ENCODE measurements around the gene NUDT14. TPM values are rescaled to one million over a fixed set of nuclear protein-coding genes. Genes with fewer than 3 reads are reported as not detected.
A peak's percentile ranks its signal among the peaks of the same experiment; 100 is the strongest.

Gene NUDT14
- total and polyA plus RNA-seq, 4 experiments from 2014 or later = 10.5 to 20.2 (median 17.7) TPM

GRCh38 chr14:105168979-105169507, 12.1 kb downstream of the NUDT14 start:
- peak overlapping the region; percentile 38 to 71 (median 58) for H3K4me3 Mint-ChIP-seq
- Histone ChIP-seq H3K4me1 (ENCODE audit: insufficient read depth, low read length) (peaks cover 27% of the 10 kb centered on the region), H3K27me3 (ENCODE audit: insufficient read depth, low read length) (peaks cover 4% of the 10 kb centered on the region), H3K36me3 (ENCODE audit: insufficient read depth, low read length) (no peaks in the 10 kb centered on the region), H3K9me3 (ENCODE audit: control insufficient read depth in 1 of 2, low read length in 2 of 2) (no peaks in the 10 kb centered on the region), H3K4me3 (ENCODE audit: low read length in 2 of 2) (peak overlapping the region in 1 of 2 donors; percentile 38), H3K27ac (ENCODE audit: low read depth, low read length) (no peak overlapping the region)
- H3K9me3 Mint-ChIP-seq = peaks cover 0 to 2% (median 0%) of the 10 kb centered on the region in 8 donors
- DNase-seq = peak; percentile 26 to 60 (median 37)
- H3K27ac Mint-ChIP-seq = no peak overlapping the region
- no peaks in the 10 kb centered on the region for H3K36me3 Mint-ChIP-seq
- intact Hi-C loops (cut with micrococcal nuclease) = no loop called here
- ChIA-PET POLR2A (ENCODE audit: partially characterized antibody) (interaction anchor here (0.8 to 1.8 kb wide), 2 partner anchors 12 to 146 kb away, joined by 5 read pairs; partner anchors contain the start of genes NUDT14 and PACS2), CTCF (ENCODE audit: partially characterized antibody) (interaction anchor here (1.0 to 1.9 kb wide), 5 partner anchors 13 to 183 kb away, joined by 3 to 9 read pairs (median 4); no protein-coding TSS in a partner anchor)
- peaks cover 6 to 7% of the 10 kb centered on the region in 2 donors for H3K27me3 Mint-ChIP-seq
- peaks cover 4 to 20% (median 11%) of the 10 kb centered on the region in 4 donors for H3K4me1 Mint-ChIP-seq

- H3K9me3 ChIP-seq (ENCODE audit: control insufficient read depth in 1 of 2, low read length in 2 of 2) = no peaks in the 10 kb centered on the region
- Mint-ChIP-seq H3K9me3 (peaks cover 0 to 2% (median 0%) of the 10 kb centered on the region in 8 donors), H3K27ac (no peak within 1 kb of the TSS), H3K27me3 (peaks cover 6 to 7% of the 10 kb centered on the region in 2 donors), H3K4me3 (peak within 1 kb of the TSS; percentile 71 to 84 (median 78)), H3K36me3 (no peaks in the 10 kb centered on the region), H3K4me1 (peaks cover 4 to 20% (median 11%) of the 10 kb centered on the region in 4 donors)
- intact Hi-C loops (cut with micrococcal nuclease) = no loop called here
- peaks cover 4% of the 10 kb centered on the region for H3K27me3 ChIP-seq (ENCODE audit: insufficient read depth, low read length)
- H3K36me3 ChIP-seq (ENCODE audit: insufficient read depth, low read length) = no peaks in the 10 kb centered on the region
- peak within 1 kb of the TSS in 1 of 2 donors; percentile 38 for H3K4me3 ChIP-seq (ENCODE audit: low read length in 2 of 2)
- peak; percentile 35 to 68 (median 51) for DNase-seq
- POLR2A ChIA-PET (ENCODE audit: partially characterized antibody) = interaction anchor here (1.8 kb wide), 1 partner anchor 146 kb away, joined by 5 read pairs; the partner anchor contains the start of gene PACS2
- CTCF ChIA-PET (ENCODE audit: partially characterized antibody) = interaction anchor here (1.0 to 1.9 kb wide), 4 partner anchors 14 to 184 kb away, joined by 3 to 6 read pairs (median 4); no protein-coding TSS in a partner anchor
- H3K27ac ChIP-seq (ENCODE audit: low read depth, low read length) = no peak within 1 kb of the TSS
- H3K4me1 ChIP-seq (ENCODE audit: insufficient read depth, low read length) = peaks cover 26% of the 10 kb centered on the region
Observed at GRCh38 chr14:105168496-105168978, 12.6 kb downstream of the NUDT14 start, which contains the start of gene JAG2. JAG2 (minus strand) TSS chr14:105168776; CDS start chr14:105168420, 356 bp downstream.

- Histone ChIP-seq H3K4me1 (ENCODE audit: insufficient read depth, low read length) (peaks cover 26% of the 10 kb centered on the region), H3K27ac (ENCODE audit: low read depth, low read length) (no peak overlapping the region), H3K4me3 (ENCODE audit: low read length in 2 of 2) (peak overlapping the region in 1 of 2 donors; percentile 35), H3K36me3 (ENCODE audit: insufficient read depth, low read length) (no peaks in the 10 kb centered on the region), H3K9me3 (ENCODE audit: control insufficient read depth in 1 of 2, low read length in 2 of 2) (no peaks in the 10 kb centered on the region), H3K27me3 (ENCODE audit: insufficient read depth, low read length) (peaks cover 4% of the 10 kb centered on the region)
- Mint-ChIP-seq H3K4me3 (peak overlapping the region in 2 of 8 donors; percentile 71 to 74), H3K9me3 (peaks cover 0 to 2% (median 0%) of the 10 kb centered on the region in 8 donors), H3K27ac (no peak overlapping the region), H3K36me3 (no peaks in the 10 kb centered on the region), H3K4me1 (peaks cover 4 to 20% (median 10%) of the 10 kb centered on the region in 4 donors), H3K27me3 (peaks cover 6 to 7% of the 10 kb centered on the region in 2 donors)
- POLR2A ChIA-PET (ENCODE audit: partially characterized antibody) = no interaction called here
- DNase-seq = no peak
- CTCF ChIA-PET (ENCODE audit: partially characterized antibody) = interaction anchor here (1.0 kb wide), 2 partner anchors 14 to 33 kb away, joined by 3 read pairs; no protein-coding TSS in a partner anchor
- intact Hi-C loops (cut with micrococcal nuclease) = no loop called here
Observed at GRCh38 chr14:105168093-105168420, 13.1 kb downstream of the NUDT14 start.

- Histone ChIP-seq H3K4me3 (ENCODE audit: low read length in 2 of 2) (peak overlapping the region in 1 of 2 donors; percentile 35), H3K27me3 (ENCODE audit: insufficient read depth, low read length) (peaks cover 4% of the 10 kb centered on the region), H3K9me3 (ENCODE audit: control insufficient read depth in 1 of 2, low read length in 2 of 2) (no peaks in the 10 kb centered on the region), H3K36me3 (ENCODE audit: insufficient read depth, low read length) (no peaks in the 10 kb centered on the region), H3K4me1 (ENCODE audit: insufficient read depth, low read length) (peaks cover 26% of the 10 kb centered on the region), H3K27ac (ENCODE audit: low read depth, low read length) (no peak overlapping the region)
- no peaks in the 10 kb centered on the region for H3K36me3 Mint-ChIP-seq
- ChIA-PET POLR2A (ENCODE audit: partially characterized antibody) (no interaction called here), CTCF (ENCODE audit: partially characterized antibody) (interaction anchor here (1.0 kb wide), 1 partner anchor 15 kb away, joined by 3 read pairs; no protein-coding TSS in a partner anchor)
- peaks cover 6 to 7% of the 10 kb centered on the region in 2 donors for H3K27me3 Mint-ChIP-seq
- H3K27ac Mint-ChIP-seq = no peak overlapping the region
- H3K4me1 Mint-ChIP-seq = peaks cover 4 to 20% (median 10%) of the 10 kb centered on the region in 4 donors
- H3K4me3 Mint-ChIP-seq = peak overlapping the region in 3 of 8 donors; percentile 46 to 74 (median 71)
- intact Hi-C loops (cut with micrococcal nuclease) = no loop called here
- DNase-seq = no peak
- peaks cover 0 to 2% (median 0%) of the 10 kb centered on the region in 8 donors for H3K9me3 Mint-ChIP-seq
Observed at GRCh38 chr14:105167303-105168092, 13.6 kb downstream of the NUDT14 start.

- Mint-ChIP-seq H3K27me3 (peaks cover 6 to 7% of the 10 kb centered on the region in 2 donors), H3K9me3 (peaks cover 0 to under 1% (median 0%) of the 10 kb centered on the region in 8 donors), H3K4me3 (peak overlapping the region in 6 of 8 donors; percentile 8 to 70 (median 60)), H3K27ac (no peak overlapping the region), H3K4me1 (peaks cover 2 to 17% (median 9%) of the 10 kb centered on the region in 4 donors), H3K36me3 (no peaks in the 10 kb centered on the region)
- Histone ChIP-seq H3K4me3 (ENCODE audit: low read length in 2 of 2) (no peak overlapping the region), H3K9me3 (ENCODE audit: control insufficient read depth in 1 of 2, low read length in 2 of 2) (no peaks in the 10 kb centered on the region), H3K27me3 (ENCODE audit: insufficient read depth, low read length) (peaks cover 4% of the 10 kb centered on the region), H3K4me1 (ENCODE audit: insufficient read depth, low read length) (peaks cover 26% of the 10 kb centered on the region), H3K27ac (ENCODE audit: low read depth, low read length) (no peak overlapping the region), H3K36me3 (ENCODE audit: insufficient read depth, low read length) (no peaks in the 10 kb centered on the region)
- intact Hi-C loops (cut with micrococcal nuclease) = no loop called here
- CTCF ChIA-PET (ENCODE audit: partially characterized antibody) = no interaction called here
- POLR2A ChIA-PET (ENCODE audit: partially characterized antibody) = no interaction called here
- no peak for DNase-seq
Observed at GRCh38 chr14:105166571-105167302, 14.4 kb downstream of the NUDT14 start.

- DNase-seq = no peak
- no peaks in the 10 kb centered on the region for H3K9me3 ChIP-seq (ENCODE audit: control insufficient read depth in 1 of 2, low read length in 2 of 2)
- no peak overlapping the region for H3K4me3 ChIP-seq (ENCODE audit: low read length in 2 of 2)
- H3K4me1 ChIP-seq (ENCODE audit: insufficient read depth, low read length) = peaks cover 19% of the 10 kb centered on the region
- Mint-ChIP-seq H3K9me3 (no peaks in the 10 kb centered on the region), H3K27me3 (peaks cover 6 to 7% of the 10 kb centered on the region in 2 donors), H3K4me1 (peaks cover 2 to 15% (median 9%) of the 10 kb centered on the region in 4 donors), H3K27ac (peak overlapping the region in 1 of 7 donors; percentile 68), H3K4me3 (peak overlapping the region in 3 of 8 donors; percentile 25 to 63 (median 32)), H3K36me3 (no peaks in the 10 kb centered on the region)
- CTCF ChIA-PET (ENCODE audit: partially characterized antibody) = no interaction called here
- POLR2A ChIA-PET (ENCODE audit: partially characterized antibody) = no interaction called here
- intact Hi-C loops (cut with micrococcal nuclease) = no loop called here
- H3K27me3 ChIP-seq (ENCODE audit: insufficient read depth, low read length) = peaks cover 4% of the 10 kb centered on the region
- H3K36me3 ChIP-seq (ENCODE audit: insufficient read depth, low read length) = no peaks in the 10 kb centered on the region
- no peak overlapping the region for H3K27ac ChIP-seq (ENCODE audit: low read depth, low read length)
Observed at GRCh38 chr14:105165761-105166485, 15.2 kb downstream of the NUDT14 start.
